HG03097 (cell line): ENCODE measurements around the gene CCDC136.

Source experiments
- ATAC-seq: cut with Tn5 transposase; IDR thresholded peaks from one replicate; pipeline ENCODE4 v1.9.1; 2021; ENCODE audit not compliant: unreplicated experiment, low FRiP score

The CCDC136 gene

DNA sequence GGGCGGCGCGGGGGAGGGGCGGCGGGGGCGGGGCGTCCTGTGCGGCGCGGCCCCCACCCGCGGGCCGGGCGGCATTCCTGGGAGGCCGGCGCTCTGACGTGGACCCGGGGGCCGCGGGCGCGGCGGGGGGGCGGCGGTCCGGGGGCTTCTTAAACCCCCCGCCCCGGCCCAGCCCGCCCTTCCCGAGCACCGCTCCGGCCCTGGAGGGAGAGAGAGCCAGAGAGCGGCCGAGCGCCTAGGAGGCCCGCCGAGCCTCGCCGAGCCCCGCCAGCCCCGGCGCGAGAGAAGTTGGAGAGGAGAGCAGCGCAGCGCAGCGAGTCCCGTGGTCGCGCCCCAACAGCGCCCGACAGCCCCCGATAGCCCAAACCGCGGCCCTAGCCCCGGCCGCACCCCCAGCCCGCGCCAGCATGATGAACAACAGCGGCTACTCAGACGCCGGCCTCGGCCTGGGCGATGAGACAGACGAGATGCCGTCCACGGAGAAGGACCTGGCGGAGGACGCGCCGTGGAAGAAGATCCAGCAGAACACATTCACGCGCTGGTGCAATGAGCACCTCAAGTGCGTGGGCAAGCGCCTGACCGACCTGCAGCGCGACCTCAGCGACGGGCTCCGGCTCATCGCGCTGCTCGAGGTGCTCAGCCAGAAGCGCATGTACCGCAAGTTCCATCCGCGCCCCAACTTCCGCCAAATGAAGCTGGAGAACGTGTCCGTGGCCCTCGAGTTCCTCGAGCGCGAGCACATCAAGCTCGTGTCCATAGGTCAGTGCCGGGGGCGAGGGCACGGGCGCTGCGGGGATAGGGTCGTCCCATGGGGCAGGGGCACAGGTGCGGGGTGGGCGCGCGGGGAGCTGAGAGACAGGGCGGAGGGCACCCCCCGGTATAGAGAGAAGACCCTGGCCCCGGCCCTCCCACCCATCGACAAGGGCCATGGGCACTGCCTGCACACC lies 38.7 kb downstream of the CCDC136 start, which contains the start of gene FLNC:
Gene FLNC (plus strand): TSS at position 176 of the 947 bp plus-strand sequence. CDS start 232 bp downstream, at position 408.
- no peak for ATAC-seq

DNA sequence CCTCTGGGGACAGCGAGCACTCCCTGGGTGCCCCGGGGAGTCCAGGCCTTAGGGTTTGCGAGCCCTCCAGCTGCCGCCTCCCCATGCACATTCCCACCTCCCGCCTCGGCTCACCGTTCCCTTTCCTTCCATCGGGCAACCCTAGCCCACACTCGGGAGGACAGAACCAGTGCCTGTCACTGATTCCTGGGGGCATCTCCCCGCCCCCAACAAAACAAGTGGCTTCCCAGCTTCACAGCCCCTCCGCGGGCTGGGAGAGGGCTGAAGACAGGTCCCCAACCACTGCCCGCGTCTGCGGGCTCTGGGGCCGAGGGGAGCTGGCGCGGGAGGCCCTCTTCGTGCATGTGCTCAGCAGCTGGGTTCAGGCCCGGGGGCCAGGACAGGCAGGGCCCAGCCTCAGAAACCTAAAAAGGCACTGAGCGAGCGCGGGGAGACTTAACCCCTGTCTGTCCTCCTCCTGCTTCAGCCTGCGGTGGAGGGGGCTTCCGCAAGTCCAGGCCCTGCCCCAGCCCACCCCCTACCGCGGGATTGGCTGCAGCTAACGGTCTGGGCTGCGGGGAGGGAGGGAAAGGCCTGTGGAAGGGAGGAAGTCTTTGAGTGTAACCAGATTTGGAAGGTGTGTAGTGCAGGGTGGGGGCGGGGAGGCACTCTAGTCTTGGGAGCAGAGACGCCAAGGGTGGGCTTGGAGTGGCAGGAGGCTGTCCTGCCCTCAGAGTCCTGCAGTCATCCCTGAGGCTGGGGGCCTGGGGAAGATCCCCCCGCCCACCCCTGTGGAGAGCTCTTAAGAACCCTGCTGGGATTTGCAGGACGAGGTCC lies 39.6 kb downstream of the CCDC136 start:
- ATAC-seq, result no peak

DNA sequence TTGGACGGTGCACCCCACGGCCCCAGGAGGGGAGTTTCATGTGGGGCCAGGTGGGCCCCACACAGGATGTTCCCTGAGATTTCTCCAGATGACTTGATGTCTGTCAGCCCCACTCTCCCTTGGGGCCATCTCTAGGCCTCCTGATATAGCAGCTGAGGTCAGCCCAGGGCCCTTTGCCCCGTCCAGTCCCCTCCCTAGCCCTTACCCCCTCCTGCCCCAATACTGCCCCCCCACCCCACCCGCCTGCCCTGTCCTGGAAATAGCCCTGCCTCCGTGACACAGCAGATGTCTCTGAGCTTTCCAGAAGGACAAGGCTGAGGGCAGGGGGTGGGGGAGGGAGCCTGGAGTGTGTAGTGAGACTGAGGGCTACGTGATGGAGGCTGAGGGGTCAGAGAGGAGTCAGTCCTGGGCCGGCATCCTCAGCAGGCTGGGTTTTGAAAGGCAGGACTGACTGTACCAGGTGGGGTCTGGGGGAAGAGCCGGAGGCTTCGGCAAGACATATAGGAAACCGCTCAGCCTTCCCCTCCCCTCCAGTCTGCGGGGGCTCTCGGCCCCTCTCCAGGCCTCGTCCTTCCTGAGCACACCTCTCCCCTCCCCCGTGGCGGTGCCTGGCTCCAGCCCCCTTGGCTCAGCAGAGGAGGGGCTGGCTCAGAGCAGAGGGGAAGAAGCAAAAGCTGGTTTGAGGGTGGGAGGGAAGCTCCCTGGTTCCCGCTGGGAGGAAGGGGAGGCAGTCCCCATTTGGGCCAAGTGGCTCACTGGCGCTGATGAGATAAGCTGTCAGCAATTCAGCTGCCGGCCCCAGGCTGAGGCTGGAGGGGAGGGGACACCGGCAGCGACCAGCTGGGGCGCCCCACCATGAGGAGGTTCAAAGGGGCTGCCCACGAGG lies 40.5 kb downstream of the CCDC136 start:
- ATAC-seq, result no peak

DNA sequence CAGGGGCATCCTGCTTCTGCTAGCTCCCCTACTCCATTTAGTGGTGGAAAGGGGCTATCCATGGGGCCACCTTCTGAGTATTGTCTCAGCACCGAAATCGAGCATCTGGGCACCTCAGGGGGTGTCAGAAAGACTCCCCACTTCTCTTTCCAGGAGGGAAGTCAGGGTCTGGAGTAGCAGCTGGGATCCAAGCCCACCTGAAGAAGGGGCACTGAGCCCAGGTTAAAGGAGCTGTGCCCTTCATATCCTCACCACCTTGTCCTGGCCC lies 41.0 kb downstream of the CCDC136 start:
- ATAC-seq, result no peak

DNA sequence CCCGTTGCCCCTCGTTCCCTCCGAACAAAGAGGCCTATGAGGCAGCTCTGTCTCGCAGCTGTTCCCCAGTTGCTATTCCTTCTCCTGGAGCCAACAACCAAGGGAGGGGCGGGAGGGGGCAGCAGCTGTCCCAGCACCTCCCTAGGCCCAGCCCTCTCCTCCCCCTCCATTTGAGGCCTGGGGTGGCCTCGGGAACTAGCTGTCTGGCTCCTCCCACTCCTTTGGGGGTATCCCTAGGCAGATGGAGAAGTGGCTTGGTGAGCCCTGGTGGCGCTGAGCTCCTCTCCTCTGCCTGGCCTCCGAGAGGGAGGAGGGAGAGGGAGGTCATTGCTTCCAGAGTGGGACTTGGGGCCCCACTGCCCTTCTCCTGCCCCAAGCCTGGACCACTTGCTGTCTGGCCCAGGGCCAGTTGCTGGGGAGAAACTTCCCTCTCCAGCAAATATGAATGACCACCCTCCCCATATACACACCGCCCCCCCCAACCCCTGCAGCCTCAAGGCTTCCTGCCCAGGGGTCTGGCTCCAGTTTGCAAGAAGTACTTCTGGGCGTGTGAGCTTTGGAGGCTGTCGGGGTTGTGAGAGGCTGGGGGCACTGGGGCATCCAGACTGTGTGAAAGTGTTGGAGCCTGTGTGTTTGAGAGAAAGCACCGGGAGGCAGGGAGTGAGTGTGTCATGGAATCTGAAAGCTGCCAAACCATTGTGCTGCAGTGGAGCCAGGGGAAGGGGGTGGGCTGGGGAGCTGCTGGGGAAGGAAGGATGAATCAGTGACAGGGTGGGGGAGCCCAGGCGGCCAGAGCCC lies 41.6 kb downstream of the CCDC136 start:
- ATAC-seq, result no peak

DNA sequence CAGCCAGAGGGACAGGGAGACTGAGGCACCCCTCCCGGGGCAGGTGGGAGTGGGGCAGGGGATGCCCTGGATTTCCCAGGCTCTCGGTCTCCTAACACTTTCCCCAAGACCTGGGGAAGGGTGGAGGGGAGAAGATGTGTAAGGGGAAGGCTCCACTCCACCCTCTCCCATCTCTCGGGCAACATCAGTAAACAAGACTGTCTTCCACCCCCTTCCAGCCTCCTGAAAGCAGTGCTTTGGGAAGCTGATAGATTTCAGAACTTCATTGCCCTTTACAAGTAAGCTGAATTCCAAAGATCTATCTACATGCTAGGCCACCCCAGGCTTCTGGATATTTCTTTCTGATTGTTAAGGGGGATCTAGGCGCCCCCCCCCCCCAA lies 42.2 kb downstream of the CCDC136 start:
- ATAC-seq, result no peak

DNA sequence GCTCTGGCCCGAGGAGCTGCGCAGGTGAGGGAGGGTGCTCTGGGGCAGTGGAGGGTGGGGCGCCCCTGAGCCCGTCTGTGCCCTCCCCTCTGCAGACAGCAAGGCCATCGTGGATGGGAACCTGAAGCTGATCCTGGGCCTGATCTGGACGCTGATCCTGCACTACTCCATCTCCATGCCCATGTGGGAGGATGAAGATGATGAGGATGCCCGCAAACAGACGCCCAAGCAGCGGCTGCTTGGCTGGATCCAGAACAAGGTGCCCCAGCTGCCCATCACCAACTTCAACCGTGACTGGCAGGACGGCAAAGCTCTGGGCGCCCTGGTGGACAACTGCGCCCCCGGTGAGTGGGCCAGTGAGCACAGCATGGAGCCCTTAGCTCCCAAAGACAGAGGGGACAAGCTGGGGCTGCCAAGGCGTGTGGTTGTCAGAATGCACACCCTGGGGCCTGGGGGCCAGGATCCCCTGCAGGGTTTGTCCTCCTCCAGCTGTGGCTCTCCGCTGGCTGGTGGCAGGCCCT lies 43.5 kb downstream of the CCDC136 start:
- ATAC-seq, result no peak

DNA sequence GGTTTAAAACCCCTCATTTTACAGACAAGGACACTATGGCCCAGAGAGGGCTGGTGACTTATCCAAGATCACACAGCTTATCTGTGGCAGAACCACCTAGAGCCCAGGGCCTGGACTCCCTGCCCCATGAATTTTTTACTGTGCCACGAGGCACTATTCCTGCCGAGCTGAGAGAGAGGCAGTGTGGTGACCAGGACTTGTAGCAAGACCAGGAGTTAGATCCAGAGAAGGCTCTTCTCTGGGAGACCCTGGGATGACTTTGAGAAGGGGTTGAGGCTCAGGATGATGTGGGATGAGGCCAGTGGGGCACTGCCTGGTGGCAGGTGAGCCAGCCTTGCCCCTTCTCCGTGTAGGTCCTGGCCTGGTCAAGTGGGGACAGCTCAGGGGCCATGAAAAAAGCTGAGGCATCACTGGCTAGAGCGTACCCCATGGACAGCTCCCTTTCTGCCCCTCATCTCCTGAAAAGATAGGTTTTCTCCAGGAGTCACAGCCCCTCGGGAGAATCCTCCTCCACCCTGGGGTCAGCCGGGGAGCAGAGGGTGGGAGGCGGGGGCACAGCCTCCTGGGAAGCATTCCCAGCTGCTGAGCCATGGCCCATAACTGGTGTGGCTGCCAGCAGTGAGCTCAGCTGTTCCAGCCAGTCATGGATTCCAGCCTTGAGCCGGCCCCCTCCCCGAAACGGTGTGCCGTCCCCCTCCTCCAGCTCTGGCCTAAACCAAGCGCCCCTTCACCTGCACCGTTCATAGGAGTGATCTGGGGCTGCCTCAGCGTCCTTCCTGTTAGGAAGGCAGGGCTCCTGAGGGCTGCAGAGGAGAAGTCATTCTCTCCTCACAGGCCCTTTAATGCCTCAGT lies 44.2 kb downstream of the CCDC136 start:
- no peak for ATAC-seq

DNA sequence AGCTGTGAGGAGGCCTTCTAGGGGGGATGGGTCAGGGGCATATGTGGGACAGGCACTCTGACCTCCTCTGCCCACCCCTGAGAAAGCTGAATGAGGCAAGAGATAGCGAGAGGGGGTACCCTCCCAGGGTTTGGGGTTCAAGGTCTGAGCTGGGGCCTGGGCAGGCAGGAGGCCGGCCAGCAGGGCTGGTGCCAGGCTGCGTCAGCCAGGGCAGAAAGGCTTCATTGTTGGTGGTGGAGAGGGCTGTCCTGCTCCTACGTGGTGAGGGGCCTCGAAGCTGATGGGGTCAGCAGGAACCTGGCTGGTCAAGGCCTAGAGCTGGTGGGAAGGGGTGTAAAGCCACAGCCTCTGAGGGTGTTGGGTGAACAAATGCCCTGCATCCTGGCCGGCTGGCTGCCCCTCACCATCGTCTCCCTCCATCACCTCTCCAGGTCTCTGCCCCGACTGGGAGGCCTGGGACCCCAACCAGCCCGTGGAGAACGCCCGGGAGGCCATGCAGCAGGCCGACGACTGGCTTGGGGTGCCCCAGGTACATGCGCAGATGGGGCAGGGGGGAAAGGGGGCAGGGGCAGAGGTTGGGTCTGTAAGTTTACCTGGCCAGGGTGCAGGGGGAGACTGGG lies 45.1 kb downstream of the CCDC136 start:
- ATAC-seq, result no peak

DNA sequence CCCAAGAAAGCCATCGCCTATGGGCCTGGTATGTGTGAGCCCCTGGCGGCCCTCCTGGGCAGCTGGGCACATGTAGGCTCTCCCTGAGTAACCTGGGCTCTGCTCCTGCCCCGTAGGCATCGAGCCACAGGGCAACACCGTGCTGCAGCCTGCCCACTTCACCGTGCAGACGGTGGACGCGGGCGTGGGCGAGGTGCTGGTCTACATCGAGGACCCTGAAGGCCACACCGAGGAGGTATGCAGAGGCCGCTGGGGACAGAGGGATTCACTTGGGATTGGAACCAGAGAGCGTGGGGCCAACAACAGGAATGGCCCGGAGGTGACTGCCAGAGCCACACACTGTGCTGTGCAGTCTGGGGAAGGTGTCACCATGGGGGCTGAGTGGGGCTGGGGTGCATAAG lies 45.8 kb downstream of the CCDC136 start:
- no peak for ATAC-seq

DNA sequence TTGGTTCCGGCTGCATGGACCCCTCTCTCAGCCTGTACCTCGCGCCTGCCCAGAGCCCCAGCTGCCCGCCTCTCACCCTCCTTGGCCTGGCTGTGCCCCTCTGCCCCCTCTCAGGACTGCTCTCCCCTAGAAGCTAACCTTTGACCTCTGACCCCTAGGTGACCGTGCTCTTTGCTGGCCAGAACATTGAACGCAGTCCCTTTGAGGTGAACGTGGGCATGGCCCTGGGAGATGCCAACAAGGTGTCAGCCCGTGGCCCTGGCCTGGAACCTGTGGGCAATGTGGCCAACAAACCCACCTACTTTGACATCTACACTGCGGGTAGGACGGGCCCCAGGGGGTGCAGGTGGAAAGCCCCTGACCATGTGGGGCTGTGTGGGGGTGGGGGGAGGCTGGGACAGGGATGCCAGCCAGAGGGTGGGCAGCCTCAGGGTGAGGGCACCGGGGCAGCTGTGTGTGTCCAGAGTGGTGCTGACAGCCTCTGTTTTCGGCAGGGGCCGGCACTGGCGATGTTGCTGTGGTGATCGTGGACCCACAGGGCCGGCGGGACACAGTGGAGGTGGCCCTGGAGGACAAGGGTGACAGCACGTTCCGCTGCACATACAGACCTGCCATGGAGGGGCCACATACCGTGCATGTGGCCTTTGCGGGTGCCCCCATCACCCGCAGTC lies 46.5 kb downstream of the CCDC136 start:
- no peak for ATAC-seq

DNA sequence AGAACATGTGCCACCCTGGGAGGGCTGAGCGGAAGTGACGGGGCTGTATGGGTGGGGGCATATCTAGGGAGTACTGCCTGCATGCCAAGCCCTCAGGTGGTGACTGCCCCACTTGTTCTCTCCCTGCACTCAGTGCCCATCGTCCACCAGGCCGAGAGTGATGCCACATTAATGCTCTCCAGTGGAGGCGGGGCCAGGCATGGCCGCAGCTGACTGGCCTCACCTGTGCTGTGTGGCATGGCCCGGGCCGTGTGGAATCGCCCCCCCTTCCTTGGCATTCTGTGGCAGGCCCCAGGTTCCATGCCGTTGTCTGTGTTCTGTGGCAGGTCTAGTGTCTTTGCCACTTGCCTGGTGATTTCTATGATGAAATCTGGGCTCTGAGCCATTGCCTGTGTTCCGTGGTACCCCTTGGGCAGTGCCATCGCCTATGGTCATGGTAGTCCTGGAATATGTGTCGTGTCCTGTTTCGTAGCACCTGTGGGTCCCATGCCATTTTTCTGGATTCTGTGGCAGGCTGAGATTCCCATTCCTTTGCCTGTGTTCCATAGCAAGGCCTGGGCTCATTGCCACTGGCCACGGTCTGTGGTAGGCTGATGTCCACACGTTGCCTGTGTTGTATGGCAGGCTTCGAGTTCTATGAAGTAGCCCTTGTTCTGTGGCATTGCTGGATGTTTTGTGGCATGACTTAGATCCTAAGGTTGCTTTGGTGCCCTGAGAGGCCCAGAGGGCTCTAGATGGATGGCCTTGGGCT lies 47.4 kb downstream of the CCDC136 start:
- no peak for ATAC-seq

DNA sequence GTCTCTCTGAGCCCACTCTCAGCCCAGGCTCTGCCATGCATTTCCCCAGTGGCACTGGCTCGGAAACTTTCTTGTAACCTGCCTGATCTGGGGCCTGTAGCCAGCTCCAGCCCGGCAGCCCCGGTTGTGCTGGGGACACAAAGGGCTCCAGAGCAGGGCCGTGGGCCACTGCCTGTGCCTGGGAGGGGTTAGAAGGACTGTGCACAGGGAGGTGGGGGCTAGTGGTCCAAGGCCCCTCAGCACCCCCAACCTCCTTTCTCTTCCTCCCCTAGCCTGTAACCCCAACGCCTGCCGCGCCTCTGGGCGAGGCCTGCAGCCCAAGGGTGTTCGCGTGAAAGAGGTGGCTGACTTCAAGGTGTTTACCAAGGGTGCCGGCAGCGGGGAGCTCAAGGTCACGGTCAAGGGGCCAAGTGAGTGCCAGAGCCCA lies 48.0 kb downstream of the CCDC136 start:
- no peak for ATAC-seq

DNA sequence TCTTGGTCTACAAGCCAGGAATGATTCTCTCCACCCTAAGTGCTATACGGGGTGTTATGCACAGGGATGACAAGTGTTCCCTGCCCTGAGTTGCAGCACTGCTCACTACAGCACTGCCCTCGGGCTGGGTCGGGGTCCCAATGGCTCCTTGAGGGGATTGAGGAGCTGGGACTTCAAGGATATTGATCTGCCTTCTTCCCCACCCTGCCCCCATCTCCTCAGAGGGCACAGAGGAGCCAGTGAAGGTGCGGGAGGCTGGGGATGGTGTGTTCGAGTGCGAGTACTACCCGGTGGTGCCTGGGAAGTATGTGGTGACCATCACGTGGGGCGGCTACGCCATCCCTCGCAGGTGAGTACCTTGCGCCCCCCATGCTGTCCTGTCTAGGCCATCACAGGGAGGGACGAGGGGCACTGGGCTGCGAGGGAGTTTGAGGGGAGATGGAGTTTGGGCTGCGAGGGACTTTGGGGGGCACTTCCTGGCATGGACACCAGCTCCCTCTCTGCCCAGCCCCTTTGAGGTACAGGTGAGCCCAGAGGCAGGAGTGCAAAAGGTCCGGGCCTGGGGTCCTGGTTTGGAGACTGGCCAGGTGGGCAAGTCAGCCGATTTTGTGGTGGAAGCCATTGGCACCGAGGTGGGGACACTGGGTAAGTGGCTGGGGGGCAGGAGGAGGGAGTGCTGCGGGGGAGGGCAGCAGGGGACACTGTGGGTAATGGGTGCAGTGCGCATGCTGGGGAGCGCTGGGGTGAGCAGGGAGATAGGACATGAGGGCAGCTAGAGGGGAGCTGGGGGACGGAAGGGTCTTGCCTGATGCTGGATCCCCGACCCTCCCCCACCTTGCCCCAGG lies 48.8 kb downstream of the CCDC136 start:
- no peak for ATAC-seq

DNA sequence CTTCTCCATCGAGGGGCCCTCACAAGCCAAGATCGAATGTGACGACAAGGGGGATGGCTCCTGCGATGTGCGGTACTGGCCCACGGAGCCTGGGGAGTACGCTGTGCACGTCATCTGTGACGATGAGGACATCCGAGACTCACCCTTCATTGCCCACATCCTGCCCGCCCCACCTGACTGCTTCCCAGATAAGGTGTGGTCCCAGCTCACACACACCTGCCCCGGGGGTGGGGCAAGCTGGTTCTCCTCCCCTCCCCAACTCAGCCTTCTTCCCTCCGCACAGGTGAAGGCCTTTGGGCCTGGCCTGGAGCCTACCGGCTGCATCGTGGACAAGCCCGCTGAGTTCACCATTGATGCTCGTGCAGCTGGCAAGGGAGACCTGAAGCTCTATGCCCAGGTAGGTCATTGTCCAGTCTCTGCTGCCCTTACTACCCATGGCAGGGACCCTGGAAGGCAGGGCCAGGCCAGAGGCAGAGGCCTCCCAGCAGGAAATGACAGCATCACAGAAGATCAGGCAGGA lies 49.5 kb downstream of the CCDC136 start:
- no peak for ATAC-seq
